Hepatocyte (in vitro differentiated cells): Measurements from ENCODE around the gene GPR22.

Experiments used
- CTCF ChIP-seq: fragments of 200-600 bp; sonication (generic); IDR thresholded peaks from 2 replicates; pipeline ENCODE4 v1.5.1; 2016; ENCODE audit warnings: antibody characterized with exemption, mild to moderate bottlenecking; ENCODE audit not compliant: poor library complexity
- EZH2 ChIP-seq: fragments of 200-600 bp; sonication (generic); IDR thresholded peaks from 2 replicates; pipeline ENCODE4 v1.6.1; 2016; ENCODE audit warnings: antibody characterized with exemption, mild to moderate bottlenecking, borderline replicate concordance

DNA sequence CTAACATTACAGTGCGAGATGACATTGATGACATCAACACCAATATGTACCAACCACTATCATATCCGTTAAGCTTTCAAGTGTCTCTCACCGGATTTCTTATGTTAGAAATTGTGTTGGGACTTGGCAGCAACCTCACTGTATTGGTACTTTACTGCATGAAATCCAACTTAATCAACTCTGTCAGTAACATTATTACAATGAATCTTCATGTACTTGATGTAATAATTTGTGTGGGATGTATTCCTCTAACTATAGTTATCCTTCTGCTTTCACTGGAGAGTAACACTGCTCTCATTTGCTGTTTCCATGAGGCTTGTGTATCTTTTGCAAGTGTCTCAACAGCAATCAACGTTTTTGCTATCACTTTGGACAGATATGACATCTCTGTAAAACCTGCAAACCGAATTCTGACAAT is 4.3 kb downstream of the GPR22 start:
- TF ChIP-seq CTCF = no peak
- no peak for TF ChIP-seq EZH2
